CD14-positive monocyte (primary cell): ENCODE data around the gene KLHL22. TPM values are rescaled to one million over a fixed set of nuclear protein-coding genes. Genes with fewer than 3 reads are reported as not detected.

ENCODE experiments used
- DNase-seq, 3 donors: peaks; one replicate each; pipeline ENCODE4 v3.0.0-alpha.2; 2011 to 2022
- H2AFZ ChIP-seq: 2 replicates; pipeline ENCODE4 v1.6.0; 2012; ENCODE audit warnings: mild to moderate bottlenecking, low read depth, low read length, inconsistent platforms; ENCODE audit not compliant: insufficient read depth, poor library complexity, severe bottlenecking
- H3K27ac ChIP-seq, 2 donors: 1 replicate in 1 of 2; 2 replicates in 1 of 2; pipeline ENCODE4 v1.5.1; 2012 to 2013; ENCODE audit warnings: low read length in 2 of 2, control low read depth in 1 of 2, inconsistent platforms in 1 of 2, low read depth in 1 of 2, mild to moderate bottlenecking in 1 of 2
- H3K27me3 ChIP-seq, 2 donors: one replicate each; pipeline versions ENCODE4 v1.6.0 to v1.6.1; 2011 to 2013; ENCODE audit warnings: low read length in 2 of 2; ENCODE audit not compliant: control insufficient read depth in 2 of 2, insufficient read depth in 2 of 2
- H3K36me3 ChIP-seq, 2 donors: replicated peaks in 1 of 2; 1 replicate in 1 of 2; 2 replicates in 1 of 2; pipeline versions ENCODE4 v1.5.1 to v1.6.1; 2012 to 2013; ENCODE audit warnings: low read length in 2 of 2, control low read depth in 1 of 2, inconsistent platforms in 1 of 2, mild to moderate bottlenecking in 1 of 2; ENCODE audit not compliant: insufficient read depth in 2 of 2, control insufficient read depth in 1 of 2
- H3K4me1 ChIP-seq, 2 donors: 1 replicate in 1 of 2; 2 replicates in 1 of 2; pipeline versions ENCODE4 v1.5.1 to v1.6.1; 2012 to 2013; ENCODE audit warnings: low read length in 2 of 2, control low read depth in 1 of 2, inconsistent platforms in 1 of 2, mild to moderate bottlenecking in 1 of 2, moderate library complexity in 1 of 2; ENCODE audit not compliant: insufficient read depth in 2 of 2, control insufficient read depth in 1 of 2
- H3K4me2 ChIP-seq: replicated peaks from 2 replicates; pipeline ENCODE3; 2012; ENCODE audit warnings: low read length, moderate library complexity, mild to moderate bottlenecking; ENCODE audit not compliant: poor library complexity, severe bottlenecking; ENCODE audit errors: extremely low read depth
- H3K4me3 ChIP-seq, 3 experiments: fragments of 200-600 bp in 1 of 3; sonication (generic) in 1 of 3; replicated peaks in 1 of 3; 1 replicate in 2 of 3; 2 replicates in 1 of 3; pipeline ENCODE4 v1.5.1; 2011 to 2013; ENCODE audit warnings: low read length in 3 of 3, mild to moderate bottlenecking in 3 of 3, control low read depth in 2 of 3, low read depth in 2 of 3, inconsistent platforms in 1 of 3, moderate library complexity in 1 of 3
- H3K79me2 ChIP-seq: 2 replicates; pipeline ENCODE4 v1.6.0; 2012; ENCODE audit warnings: mild to moderate bottlenecking, control low read depth, inconsistent platforms, low read length, moderate library complexity; ENCODE audit not compliant: insufficient read depth
- H3K9ac ChIP-seq: 2 replicates; pipeline ENCODE4 v1.6.0; 2017; ENCODE audit warnings: low read length, mild to moderate bottlenecking; ENCODE audit not compliant: insufficient read depth, poor library complexity, severe bottlenecking
- H3K9me3 ChIP-seq, 2 donors: replicated peaks in 1 of 2; 1 replicate in 1 of 2; 2 replicates in 1 of 2; pipeline versions ENCODE4 v1.5.1 to v1.6.1; 2012 to 2013; ENCODE audit warnings: low read length in 2 of 2, control low read depth in 1 of 2; ENCODE audit not compliant: control insufficient read depth in 1 of 2, insufficient read depth in 1 of 2
- H4K20me1 ChIP-seq: 2 replicates; pipeline ENCODE4 v1.6.0; 2012; ENCODE audit warnings: mild to moderate bottlenecking, low read length, control low read depth, moderate library complexity; ENCODE audit not compliant: insufficient read depth
- H3K27ac Mint-ChIP-seq, 7 donors: one replicate each; pipeline ENCODE4 v1.8.0; 2020; ENCODE audit warnings: mild to moderate bottlenecking in 7 of 7, mixed read lengths in 7 of 7, moderate library complexity in 6 of 7, inconsistent platforms in 2 of 7
- H3K27me3 Mint-ChIP-seq, 3 donors: one replicate each; pipeline ENCODE4 v1.8.0; 2021 to 2022; ENCODE audit warnings: low read depth in 3 of 3, mild to moderate bottlenecking in 3 of 3, mixed read lengths in 3 of 3, moderate library complexity in 3 of 3, inconsistent platforms in 1 of 3
- H3K36me3 Mint-ChIP-seq, 2 donors: one replicate each; pipeline ENCODE4 v1.8.0; 2020; ENCODE audit warnings: mixed read lengths in 2 of 2, inconsistent platforms in 1 of 2, mild to moderate bottlenecking in 1 of 2
- H3K4me1 Mint-ChIP-seq: one replicate; pipeline ENCODE4 v1.8.0; 2020; ENCODE audit warnings: mild to moderate bottlenecking, mixed read lengths
- H3K4me3 Mint-ChIP-seq, 2 donors: one replicate each; pipeline ENCODE4 v1.8.0; 2020; ENCODE audit warnings: mild to moderate bottlenecking in 2 of 2, mixed read lengths in 2 of 2, moderate library complexity in 1 of 2
- H3K9me3 Mint-ChIP-seq, 7 donors: one replicate each; pipeline ENCODE4 v1.8.0; 2020 to 2022; ENCODE audit warnings: mixed read lengths in 7 of 7, mild to moderate bottlenecking in 6 of 7, moderate library complexity in 6 of 7, inconsistent platforms in 2 of 7
- WGBS: methylation state at CpG from one replicate; pipeline ENCODE4 v1.1.5; 2013; ENCODE audit warnings: missing lambda C conversion rate; ENCODE audit not compliant: insufficient coverage; 5-methylcytosine and 5-hydroxymethylcytosine counted together
- intact Hi-C, 2 donors: fragments of 100-400 bp; cut with micrococcal nuclease; formaldehyde crosslinking; loops; one replicate each; pipeline versions ENCODE4 v1.15.0 to v1.15.1; 2023
- polyA plus RNA-seq, 3 donors: library from polyadenylated mRNA; depleted of rRNA in 1 of 3; unstranded in 2 of 3; stranded (reverse) in 1 of 3; fragments of 300-500 nt in 2 of 3; fragments of >200 nt in 1 of 3; fragmentation: Illumina TruSeq in 2 of 3; gene quantifications; 1 replicate in 2 of 3; 2 replicates in 1 of 3; pipeline ENCODE4 v1.2.3, GENCODE V29; 2012 to 2021
- TF ChIP-seq, protein P1 (sequence below): fragments of 200-600 bp; IDR thresholded peaks from one replicate; pipeline ENCODE4 v1.8.0; 2022; ENCODE audit warnings: antibody characterized with exemption, mild to moderate bottlenecking

The KLHL22 gene
- polyA plus RNA-seq, 3 donors: 7.8 to 15.6 (median 9.2) TPM

- Histone ChIP-seq H2AFZ (no peak overlapping the region), H3K4me2 (no peak overlapping the region), H3K27ac (no peak overlapping the region), H3K9ac (no peak overlapping the region), H4K20me1 (no peaks in the 10 kb centered on the region), H3K4me3 (no peak overlapping the region), H3K27me3 (no peaks in the 10 kb centered on the region), H3K36me3 (peaks cover 15 to 41% of the 10 kb centered on the region in 2 donors), H3K79me2 (no peaks in the 10 kb centered on the region), H3K9me3 (no peaks in the 10 kb centered on the region), H3K4me1 (no peaks in the 10 kb centered on the region)
- 99% methylated on average over 9 of the region's 13 CpGs for WGBS
- peaks cover 30 to 43% of the 10 kb centered on the region in 2 donors for H3K36me3 Mint-ChIP-seq
- H3K27ac Mint-ChIP-seq: no peak overlapping the region
- peaks cover 0 to 2% (median 0%) of the 10 kb centered on the region in 7 donors for H3K9me3 Mint-ChIP-seq
- no peak overlapping the region for H3K4me3 Mint-ChIP-seq
- TF ChIP-seq, protein P1, sequence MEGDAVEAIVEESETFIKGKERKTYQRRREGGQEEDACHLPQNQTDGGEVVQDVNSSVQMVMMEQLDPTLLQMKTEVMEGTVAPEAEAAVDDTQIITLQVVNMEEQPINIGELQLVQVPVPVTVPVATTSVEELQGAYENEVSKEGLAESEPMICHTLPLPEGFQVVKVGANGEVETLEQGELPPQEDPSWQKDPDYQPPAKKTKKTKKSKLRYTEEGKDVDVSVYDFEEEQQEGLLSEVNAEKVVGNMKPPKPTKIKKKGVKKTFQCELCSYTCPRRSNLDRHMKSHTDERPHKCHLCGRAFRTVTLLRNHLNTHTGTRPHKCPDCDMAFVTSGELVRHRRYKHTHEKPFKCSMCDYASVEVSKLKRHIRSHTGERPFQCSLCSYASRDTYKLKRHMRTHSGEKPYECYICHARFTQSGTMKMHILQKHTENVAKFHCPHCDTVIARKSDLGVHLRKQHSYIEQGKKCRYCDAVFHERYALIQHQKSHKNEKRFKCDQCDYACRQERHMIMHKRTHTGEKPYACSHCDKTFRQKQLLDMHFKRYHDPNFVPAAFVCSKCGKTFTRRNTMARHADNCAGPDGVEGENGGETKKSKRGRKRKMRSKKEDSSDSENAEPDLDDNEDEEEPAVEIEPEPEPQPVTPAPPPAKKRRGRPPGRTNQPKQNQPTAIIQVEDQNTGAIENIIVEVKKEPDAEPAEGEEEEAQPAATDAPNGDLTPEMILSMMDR: no peak
- intact Hi-C loops: no loop called here
- H3K27me3 Mint-ChIP-seq: peaks cover 0 to 2% (median 0%) of the 10 kb centered on the region in 3 donors
- peaks cover 3% of the 10 kb centered on the region for H3K4me1 Mint-ChIP-seq
- DNase-seq: no peak
Measured at GRCh38 chr22:20401376-20402014, 94.1 kb downstream of the KLHL22 start.

GRCh38 chr22:20400606-20401375 lies 94.8 kb downstream of the KLHL22 start:
- Histone ChIP-seq H3K9me3 (no peaks in the 10 kb centered on the region), H3K4me2 (no peak overlapping the region), H4K20me1 (no peaks in the 10 kb centered on the region), H3K4me1 (peaks cover 4 to 5% of the 10 kb centered on the region in 2 donors), H3K36me3 (peaks cover 7 to 34% of the 10 kb centered on the region in 2 donors), H3K9ac (no peak overlapping the region), H3K79me2 (no peaks in the 10 kb centered on the region), H3K27ac (no peak overlapping the region), H3K4me3 (no peak overlapping the region), H3K27me3 (no peaks in the 10 kb centered on the region), H2AFZ (no peak overlapping the region)
- 96% methylated on average over 11 of the region's 15 CpGs for WGBS
- Mint-ChIP-seq H3K36me3 (peaks cover 23 to 36% of the 10 kb centered on the region in 2 donors), H3K4me1 (peaks cover 10% of the 10 kb centered on the region), H3K4me3 (no peak overlapping the region), H3K9me3 (peaks cover 0 to 2% (median 0%) of the 10 kb centered on the region in 7 donors), H3K27ac (no peak overlapping the region), H3K27me3 (peaks cover 0 to 2% (median 0%) of the 10 kb centered on the region in 3 donors)
- TF ChIP-seq, protein P1: no peak
- no peak for DNase-seq
- intact Hi-C loops: no loop called here
